Measurements from ENCODE around the gene TCEA3.

The TCEA3 gene

GRCh38 chr1:23424293-23425192, at the start of gene TCEA3:
Gene TCEA3 (minus strand): TSS chr1:23424748. CDS start chr1:23424633, 115 bp downstream.
- DNase-seq: no peak

DNA sequence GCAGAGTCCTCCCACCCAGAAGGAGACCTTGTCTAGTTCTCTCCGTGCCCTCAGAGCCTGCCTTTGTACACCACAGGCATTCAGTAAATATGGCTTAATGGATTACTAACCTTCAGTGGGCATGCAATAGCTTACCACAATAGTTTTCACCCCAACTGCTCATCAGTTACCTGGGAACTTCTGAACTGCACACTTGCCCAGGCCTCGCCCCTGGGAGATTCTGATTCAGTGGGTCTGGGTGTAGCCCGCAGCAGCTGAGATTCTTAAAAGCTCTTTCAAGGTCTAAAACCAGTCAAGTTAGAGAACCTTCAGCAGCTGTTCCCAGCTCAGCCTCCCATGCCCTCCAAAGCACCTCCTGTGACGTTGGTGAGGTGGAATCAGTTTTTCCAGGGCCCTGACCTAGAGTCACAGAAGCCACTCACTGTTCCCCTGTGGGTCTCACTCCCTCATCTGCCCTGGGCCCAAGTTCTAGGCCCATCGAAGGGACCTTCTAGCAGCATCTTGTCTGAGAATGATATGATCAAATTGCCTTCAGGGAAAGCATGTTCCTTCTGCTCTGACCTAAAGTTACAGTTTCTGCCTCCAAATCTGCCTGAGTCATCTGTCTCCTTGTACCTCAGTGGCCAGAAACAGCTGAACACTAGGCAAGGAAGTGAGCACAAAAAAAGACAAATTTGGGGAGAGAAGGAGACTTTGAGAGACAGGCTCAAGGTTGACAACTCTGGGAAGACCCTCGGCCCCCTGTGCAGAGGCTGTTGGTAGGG, 48.7 kb upstream of the TCEA3 start:
- DNase-seq: no peak

DNA sequence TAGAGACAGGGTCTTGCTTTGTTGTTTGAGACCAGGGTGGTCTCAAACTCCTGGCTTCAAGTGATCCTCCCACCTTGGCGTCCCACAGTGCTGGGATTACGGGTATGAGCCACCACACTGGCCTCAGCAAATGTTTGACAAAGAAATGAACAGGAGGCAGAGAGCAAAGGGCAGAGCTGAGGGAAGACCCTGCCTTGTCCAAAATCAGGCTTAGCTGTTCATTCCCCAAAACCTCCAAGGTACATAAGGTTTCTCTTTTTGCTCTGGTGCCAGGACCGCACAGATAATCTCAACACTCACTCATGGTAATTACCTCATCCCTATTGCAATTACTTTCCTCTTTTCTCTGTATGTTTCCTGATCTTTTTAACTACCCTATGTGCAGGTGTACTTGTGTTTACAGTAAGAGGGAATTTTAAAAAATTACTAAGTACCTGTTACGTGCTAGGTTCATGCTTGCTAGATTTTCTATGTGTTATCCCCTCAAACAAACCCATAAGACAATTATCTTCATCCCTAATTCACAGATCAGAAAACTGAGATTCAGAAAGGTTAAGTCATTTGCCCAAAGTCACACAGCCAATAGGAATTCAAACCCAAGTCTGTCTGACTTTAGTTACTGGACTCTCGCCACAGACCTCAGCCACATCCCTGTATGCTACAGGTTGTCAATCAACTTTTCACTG, 47.9 kb upstream of the TCEA3 start:
- DNase-seq: no peak

- no peak for DNase-seq
These were observed 47.0 kb upstream of the TCEA3 start for GRCh38 chr1:23471473-23472075.

- DNase-seq: no peak
These were observed 45.9 kb upstream of the TCEA3 start for GRCh38 chr1:23470282-23471070.

DNA sequence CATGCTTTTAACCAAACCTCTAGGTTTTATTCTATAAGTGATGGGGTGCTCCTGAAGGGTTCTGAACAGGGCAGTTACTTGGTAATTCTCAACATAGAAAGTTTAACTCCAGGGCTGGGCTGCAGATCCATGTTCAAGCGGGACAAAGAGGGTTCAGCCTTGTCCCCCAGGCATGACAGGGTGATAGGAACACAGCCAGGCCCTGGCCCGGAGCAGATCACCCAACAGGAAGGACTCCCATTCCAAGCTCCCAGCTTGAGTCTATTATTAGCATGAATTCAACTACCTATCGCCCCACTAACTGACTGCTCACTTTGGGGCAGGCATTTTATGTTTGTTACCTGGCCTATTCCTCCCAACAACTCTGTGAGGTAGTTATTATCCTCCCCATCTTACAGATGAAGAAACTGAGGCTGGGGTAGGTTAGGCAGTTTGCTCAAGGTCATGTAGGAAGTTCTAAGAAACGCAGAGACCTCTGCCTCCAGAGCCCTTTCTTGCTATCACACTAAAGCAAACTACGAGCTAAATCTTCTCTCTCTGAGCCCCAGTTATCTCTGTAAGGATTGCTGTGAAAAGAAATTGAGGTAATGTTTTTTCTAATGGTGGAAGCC, 44.9 kb upstream of the TCEA3 start:
- DNase-seq: no peak

DNA sequence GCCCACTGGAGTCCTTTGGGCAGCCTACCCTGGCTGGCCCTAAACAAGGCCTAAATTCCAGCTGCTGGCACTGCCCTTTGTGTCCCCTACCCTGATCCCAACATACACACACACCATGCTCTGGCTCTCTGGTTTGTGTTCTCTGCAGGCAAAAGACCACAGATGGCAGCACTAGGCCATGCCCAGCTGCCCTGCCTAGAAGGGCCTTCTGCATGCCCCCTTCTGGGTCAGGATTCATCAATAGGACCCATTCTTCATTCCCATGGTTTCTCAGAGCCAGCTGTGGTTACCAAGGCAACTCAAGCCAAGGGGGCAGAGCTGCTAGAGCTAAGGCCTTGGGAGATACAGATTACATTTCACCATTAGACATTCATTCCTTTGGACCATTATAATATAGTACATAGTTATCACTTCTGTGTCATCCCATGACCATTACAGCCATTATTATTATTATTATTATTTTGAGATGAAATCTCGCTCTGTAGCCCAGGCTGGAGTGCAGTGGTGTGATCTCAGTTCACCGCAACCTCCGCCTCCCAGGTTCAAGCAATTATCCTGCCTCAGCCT, 42.0 kb upstream of the TCEA3 start:
- DNase-seq: no peak

- DNase-seq: no peak
These were observed 38.7 kb upstream of the TCEA3 start for GRCh38 chr1:23463286-23463685.

DNA sequence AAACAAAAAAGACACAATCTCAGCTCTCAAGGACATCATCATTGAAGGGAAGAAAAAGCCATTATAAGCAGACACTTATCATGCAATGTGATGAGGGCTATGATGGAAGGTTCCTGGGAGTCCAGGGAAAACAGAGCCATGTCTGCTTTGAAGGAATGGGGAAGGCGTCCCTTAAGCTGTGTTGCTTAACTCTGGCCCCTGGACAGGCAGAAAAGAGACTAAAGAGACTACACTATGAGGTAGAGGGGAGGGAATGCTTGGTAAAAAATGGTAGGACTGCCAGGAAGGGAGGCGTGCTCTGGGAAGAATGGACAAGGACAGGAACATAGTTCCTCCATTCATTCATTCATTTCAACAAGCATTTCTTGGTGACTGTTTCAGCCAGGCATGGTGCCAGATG, 38.2 kb upstream of the TCEA3 start:
- DNase-seq: no peak

- no peak for DNase-seq
These were observed 36.5 kb upstream of the TCEA3 start for GRCh38 chr1:23461050-23461449.

GRCh38 chr1:23460519-23460918, 36.0 kb upstream of the TCEA3 start:
- DNase-seq: no peak

GRCh38 chr1:23459338-23459757, 34.8 kb upstream of the TCEA3 start:
- DNase-seq: no peak

- DNase-seq: no peak
These were observed 31.7 kb upstream of the TCEA3 start for GRCh38 chr1:23456226-23456625.

DNA sequence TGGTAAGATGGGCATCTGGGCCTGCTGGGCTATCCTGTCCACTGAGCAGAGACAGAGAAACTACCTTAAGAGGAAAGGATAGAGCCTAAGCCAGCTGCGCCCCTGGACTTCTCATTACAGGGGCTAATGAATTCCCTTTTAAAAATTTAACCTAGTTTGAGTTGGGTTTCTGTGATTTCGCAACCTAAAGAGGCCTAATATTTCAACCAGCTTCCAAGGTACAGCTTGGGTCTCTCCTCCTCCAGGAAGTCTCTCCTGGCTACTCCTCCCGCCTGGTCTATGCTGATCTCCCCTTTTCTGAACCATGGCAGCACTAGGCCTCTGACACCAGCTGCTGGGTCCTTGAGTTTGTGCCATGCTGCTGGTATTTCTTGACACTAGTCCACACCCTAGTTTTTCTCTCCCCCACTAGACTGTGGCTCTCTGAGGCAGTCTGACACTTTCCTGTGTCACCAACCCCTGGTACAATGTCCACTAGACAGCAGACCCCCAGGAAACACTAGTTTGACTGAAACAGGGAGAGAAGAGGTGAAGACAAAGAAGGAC, 29.0 kb upstream of the TCEA3 start:
- DNase-seq: no peak

GRCh38 chr1:23452011-23452411, 27.5 kb upstream of the TCEA3 start:
- DNase-seq: no peak

GRCh38 chr1:23451441-23451840, 26.9 kb upstream of the TCEA3 start:
- no peak for DNase-seq

- DNase-seq: no peak
These were observed 26.3 kb upstream of the TCEA3 start for GRCh38 chr1:23450894-23451293.

GRCh38 chr1:23449958-23450357, 25.4 kb upstream of the TCEA3 start:
- DNase-seq: no peak

DNA sequence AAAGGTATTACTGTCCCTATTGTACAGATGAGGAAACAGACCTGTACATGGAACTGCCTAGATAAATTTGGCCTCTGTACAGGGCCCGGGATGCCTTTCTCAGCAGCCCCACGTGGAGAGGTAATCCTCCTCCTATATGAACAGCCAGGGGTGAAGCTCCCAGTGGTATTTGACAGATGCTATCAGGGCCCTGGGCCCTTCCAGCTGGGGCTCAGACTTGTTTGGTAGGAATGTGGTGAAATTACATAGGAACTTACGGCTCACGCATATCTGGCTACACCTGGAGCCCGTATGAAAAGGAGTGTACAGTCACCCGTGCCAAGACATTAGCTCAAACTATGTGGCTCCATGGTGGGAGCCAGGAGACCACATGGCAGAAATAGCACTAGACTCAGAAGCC, 24.8 kb upstream of the TCEA3 start:
- no peak for DNase-seq

DNA sequence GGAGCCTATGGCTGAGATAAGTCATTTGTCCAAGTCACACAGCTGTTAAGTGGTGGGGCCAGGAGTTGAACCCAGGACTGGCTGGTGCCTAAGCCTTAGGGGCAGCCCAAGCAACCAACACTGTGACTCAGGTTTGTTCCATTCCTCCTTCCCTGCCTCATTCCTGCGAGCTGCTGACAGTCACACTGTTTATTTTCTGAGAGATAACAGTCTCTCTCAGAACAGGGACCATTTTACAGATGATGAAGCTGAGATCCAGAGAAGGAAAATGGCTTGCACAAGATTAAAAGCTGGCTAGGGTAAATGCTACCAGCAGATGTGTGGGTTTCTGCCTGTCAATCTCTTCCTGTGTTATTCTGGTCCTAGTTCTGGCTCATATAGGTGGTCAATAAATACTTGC, 24.3 kb upstream of the TCEA3 start:
- DNase-seq: no peak

- no peak for DNase-seq
These were observed 22.2 kb upstream of the TCEA3 start for GRCh38 chr1:23446661-23447310.
